Urinary bladder (tissue), 4 donors: ENCODE results near the gene ACTL7A. TPM values are rescaled to one million over a fixed set of nuclear protein-coding genes. Genes with fewer than 3 reads are reported as not detected.

Experiments used
- DNase-seq: peaks from one replicate; pipeline ENCODE4 v3.0.0-alpha.2; 2015; ENCODE audit errors: extremely low spot score
- H3K27ac ChIP-seq: one replicate; pipeline ENCODE4 v1.5.1; 2013; ENCODE audit warnings: low read depth, mild to moderate bottlenecking, moderate library complexity
- H3K36me3 ChIP-seq: one replicate; pipeline ENCODE4 v1.6.1; 2013; ENCODE audit warnings: mild to moderate bottlenecking, moderate library complexity; ENCODE audit not compliant: insufficient read depth
- H3K4me1 ChIP-seq: one replicate; pipeline ENCODE4 v1.6.1; 2013; ENCODE audit warnings: mild to moderate bottlenecking, moderate library complexity; ENCODE audit not compliant: insufficient read depth
- H3K4me3 ChIP-seq: one replicate; pipeline ENCODE4 v1.5.1; 2013; ENCODE audit warnings: low read depth, low read length
- WGBS: extraction: QIAGEN DNeasy Blood & Tissue Kit; methylation state at CpG from one replicate; pipeline ENCODE4 v1.1.7; 2013; 5-methylcytosine and 5-hydroxymethylcytosine counted together
- polyA plus RNA-seq: library from polyadenylated mRNA; stranded (reverse); fragments of 200-250 nt; gene quantifications from one replicate; pipeline ENCODE4 v1.2.3, GENCODE V29; 2013
- total RNA-seq: library from RNA; depleted of rRNA; stranded (reverse); fragments of >200 nt; gene quantifications from one replicate; pipeline ENCODE4 v1.2.3, GENCODE V29; 2014
- donor health status: healthy with polysubstance abuse.
- donor health status: healthy.

Gene ACTL7A
- total and polyA plus RNA-seq, 2 donors = not detected

DNA sequence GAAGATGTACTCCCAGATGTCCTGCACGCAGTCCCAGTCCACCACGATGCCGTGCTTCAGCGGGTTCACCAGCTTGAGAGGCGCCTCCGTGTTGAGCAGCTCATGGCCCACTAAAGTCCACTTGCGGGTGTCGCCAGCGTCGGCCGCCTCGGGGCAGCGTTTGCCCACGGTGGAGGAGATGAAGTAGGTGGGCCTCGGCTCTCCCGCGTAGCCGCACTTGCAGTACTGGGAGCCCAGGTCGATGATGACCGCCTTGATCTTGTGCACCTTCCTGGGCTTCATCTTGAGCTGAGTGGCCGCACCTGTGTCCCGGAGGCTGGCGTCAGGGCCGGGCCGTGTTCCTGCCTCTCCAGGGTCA, 6.6 kb upstream of the ACTL7A start:
- Histone ChIP-seq H3K4me1 (no peaks in the 10 kb centered on the region), H3K27ac (no peak overlapping the region), H3K4me3 (no peak overlapping the region), H3K36me3 (no peaks in the 10 kb centered on the region)
- no peak for DNase-seq
- 98% methylated on average over 25 of the region's 25 CpGs for WGBS

DNA sequence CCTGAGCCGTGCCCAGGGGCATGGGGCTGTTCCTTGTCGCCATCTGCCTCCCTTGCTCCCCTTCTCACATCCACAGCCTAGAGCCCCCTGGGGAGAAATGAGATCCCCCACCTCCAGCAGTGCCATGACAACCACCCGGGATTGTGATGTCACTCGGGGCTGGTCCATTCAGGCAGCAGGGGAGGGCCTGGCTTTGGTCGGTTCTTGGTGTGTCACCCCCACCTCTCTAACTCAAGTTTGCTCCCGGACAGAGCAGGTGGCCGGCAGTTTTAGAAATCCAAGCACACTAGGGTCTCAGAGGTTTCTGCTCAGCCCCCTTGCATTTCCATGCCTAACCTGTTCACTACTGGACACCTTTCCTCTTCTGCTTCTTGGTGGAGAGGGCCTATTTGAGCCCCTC, 6.2 kb upstream of the ACTL7A start, which contains the start of gene ACTL7B:
TSS of gene ACTL7B (minus strand) at position 99 of the 400 bp plus-strand sequence. CDS start at position 43, 56 bp downstream.
- DNase-seq = no peak
- Histone ChIP-seq H3K27ac (no peak within 1 kb of the TSS), H3K36me3 (no peaks in the 10 kb centered on the region), H3K4me3 (no peak within 1 kb of the TSS), H3K4me1 (no peaks in the 10 kb centered on the region)
- WGBS = 83% methylated on average over 7 of the region's 7 CpGs

DNA sequence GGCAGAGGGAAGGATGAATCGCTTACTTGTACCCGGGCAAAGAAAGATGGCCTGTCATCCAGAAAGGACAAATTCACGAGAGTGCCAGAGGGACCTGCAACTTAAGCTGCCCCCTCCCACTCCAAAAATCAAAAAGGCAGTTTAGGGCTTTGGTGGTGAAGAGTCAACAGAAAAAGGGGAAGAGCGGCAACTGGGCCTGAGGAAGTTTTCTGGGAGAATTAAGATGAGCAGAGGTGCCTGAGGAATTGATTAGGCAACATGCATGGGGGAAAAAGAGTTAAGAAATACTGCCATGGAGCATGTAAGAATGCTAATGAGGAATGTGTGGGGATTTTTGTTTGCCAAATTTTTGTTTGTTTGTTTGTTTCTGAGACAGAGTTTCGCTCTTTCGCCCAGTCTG, 4.5 kb upstream of the ACTL7A start:
- no peak overlapping the region for H3K4me3 ChIP-seq

DNA sequence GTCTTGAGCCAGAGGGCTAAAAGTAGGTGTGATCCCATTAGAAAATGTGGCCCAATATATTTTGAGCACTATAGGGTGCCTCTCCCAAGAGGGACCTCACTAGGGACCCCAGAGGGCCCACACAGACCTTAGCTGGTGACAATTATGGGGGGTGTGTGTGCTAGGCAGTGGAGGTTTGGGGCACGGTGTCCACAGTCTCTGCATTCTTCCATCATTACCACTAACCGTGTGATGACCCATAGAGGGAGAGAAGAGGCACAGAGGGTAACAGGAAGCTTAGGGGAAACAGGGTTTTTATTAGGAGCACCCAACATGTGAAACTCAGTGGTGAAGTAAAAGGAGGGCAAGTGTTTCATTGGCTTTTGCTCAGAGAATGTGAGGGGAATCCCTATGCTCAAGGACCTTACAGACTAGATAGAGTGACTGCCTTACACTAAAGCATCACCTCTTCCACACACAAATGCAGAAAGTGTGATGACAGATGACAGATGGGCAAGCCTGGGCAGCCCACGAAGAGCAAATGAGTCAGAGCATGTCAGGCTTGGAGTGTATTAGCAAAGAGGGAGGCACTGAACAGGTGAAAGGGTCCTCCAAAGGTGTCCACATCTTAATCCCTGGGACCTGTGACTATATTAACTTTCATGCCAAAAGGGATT, 2.5 kb upstream of the ACTL7A start:
- Histone ChIP-seq H3K4me1 (no peaks in the 10 kb centered on the region), H3K27ac (no peak overlapping the region), H3K4me3 (no peak overlapping the region), H3K36me3 (no peaks in the 10 kb centered on the region)
- no peak for DNase-seq
- WGBS = 74% methylated on average over 3 of the region's 3 CpGs

More for the DNA sequence above, 4.5 kb upstream of the ACTL7A start:
- Histone ChIP-seq H3K4me1 (no peaks in the 10 kb centered on the region), H3K36me3 (no peaks in the 10 kb centered on the region), H3K27ac (no peak overlapping the region)
- WGBS = 91% methylated on average over 6 of the region's 6 CpGs
- DNase-seq = no peak

DNA sequence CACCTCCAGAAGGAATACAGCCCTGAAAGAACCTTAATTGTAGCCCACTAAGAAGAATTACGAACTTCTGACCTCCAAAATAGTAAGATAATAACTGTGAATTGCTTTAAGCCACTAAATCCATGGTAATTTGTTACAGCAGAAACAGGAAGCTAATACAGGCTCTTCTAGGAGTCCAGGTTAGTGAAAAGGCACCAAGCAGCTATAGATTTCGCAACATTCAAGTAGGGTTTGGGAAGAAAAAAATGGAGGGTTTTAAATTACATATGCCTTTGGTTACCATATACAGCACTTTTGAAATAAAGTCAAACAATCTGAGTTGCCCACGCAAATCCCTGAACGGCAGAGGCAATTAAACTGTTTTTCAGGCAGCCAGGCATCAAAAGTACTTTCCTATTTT, 1.7 kb upstream of the ACTL7A start:
- Histone ChIP-seq H3K27ac (no peak overlapping the region), H3K36me3 (no peaks in the 10 kb centered on the region), H3K4me1 (no peaks in the 10 kb centered on the region), H3K4me3 (no peak overlapping the region)
- 86% methylated on average over 4 of the region's 4 CpGs for WGBS
- no peak for DNase-seq

DNA sequence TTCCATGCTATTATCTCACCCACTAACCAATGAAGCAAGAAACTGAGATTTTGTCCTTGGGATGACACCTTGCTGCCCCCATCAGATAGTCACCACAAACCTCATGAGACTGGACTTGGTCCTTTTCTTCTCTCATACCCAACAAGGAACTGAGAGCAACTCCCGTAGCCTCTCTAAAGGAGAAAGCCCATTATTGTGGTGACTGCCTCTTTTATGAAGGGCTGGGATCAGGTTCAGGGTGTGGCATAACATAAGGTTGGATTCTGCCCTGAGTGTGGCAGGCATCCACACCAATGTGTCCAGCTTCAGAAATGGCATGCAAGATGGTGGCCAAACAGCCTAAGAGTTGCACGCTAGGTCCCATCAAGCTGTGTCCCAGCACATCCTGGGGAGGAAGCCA, 1.3 kb upstream of the ACTL7A start:
- H3K36me3 ChIP-seq = no peaks in the 10 kb centered on the region
- H3K4me3 ChIP-seq = no peak overlapping the region
- no peaks in the 10 kb centered on the region for H3K4me1 ChIP-seq
- 95% methylated on average over 2 of the region's 2 CpGs for WGBS
- no peak for DNase-seq
- no peak overlapping the region for H3K27ac ChIP-seq

DNA sequence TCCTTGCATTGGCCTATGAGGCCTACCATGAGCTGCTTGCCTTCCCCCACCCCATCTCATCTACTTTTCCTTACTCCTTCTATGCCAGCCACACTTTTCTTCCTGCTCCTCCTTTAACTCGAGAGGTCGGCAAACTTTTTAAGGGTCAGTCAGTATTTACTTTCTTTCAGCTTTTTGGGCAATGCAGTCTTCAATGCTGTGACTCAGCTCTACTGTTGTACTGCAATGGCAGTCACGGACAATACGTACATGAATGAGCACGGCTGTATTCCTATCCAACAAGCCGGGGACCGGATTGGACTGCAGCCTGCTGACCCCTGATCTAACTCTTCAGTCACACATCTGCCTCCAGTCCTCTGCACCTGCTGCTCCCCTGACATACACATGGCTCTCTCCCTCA, 602 bp upstream of the ACTL7A start:
- Histone ChIP-seq H3K4me1 (no peaks in the 10 kb centered on the region), H3K27ac (no peak overlapping the region), H3K4me3 (no peak overlapping the region), H3K36me3 (no peaks in the 10 kb centered on the region)
- 75% methylated on average over 7 of the region's 7 CpGs for WGBS
- no peak for DNase-seq

DNA sequence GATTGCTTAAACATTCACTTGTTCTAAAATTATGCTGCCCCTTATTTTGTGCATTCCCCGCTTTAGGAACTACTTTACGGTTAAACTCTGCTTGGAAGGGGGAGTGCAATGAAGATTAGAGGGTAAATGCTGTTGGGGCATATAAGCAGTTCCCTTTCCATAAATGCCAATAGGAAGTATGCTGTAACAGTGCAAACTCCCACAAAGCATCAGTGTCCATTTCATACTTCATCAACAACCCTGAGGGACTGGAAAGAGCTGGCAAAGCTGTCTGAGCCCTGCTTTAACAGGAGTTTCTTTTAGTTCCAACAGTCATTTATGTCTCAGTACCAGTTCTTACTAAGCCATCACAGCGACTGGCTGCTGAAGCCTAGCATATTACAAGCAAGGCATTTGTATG, 1.8 kb downstream of the ACTL7A start:
- 85% methylated on average over 3 of the region's 3 CpGs for WGBS
- H3K4me1 ChIP-seq = no peaks in the 10 kb centered on the region
- H3K4me3 ChIP-seq = no peak overlapping the region
- no peak overlapping the region for H3K27ac ChIP-seq
- no peaks in the 10 kb centered on the region for H3K36me3 ChIP-seq
- no peak for DNase-seq

DNA sequence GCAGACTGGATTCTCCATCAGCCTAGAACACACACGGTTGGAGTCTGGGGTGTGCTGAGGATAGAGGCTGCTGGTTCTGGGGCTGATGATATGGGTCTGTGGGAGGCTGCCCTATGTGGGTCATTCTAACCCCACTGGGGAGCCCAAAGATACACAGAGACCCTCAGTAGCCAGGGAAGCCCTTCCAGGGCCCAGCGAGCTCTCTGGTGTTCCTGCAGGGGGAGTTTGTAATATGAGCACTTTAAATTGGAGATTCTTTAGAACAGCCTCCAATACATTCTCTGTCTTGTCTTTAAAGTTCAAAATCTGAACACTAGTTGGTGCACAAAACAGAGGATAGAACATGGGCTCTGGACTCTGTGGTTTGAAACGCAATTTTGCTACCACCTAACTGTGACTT, 2.4 kb downstream of the ACTL7A start:
- DNase-seq = no peak
- Histone ChIP-seq H3K36me3 (no peaks in the 10 kb centered on the region), H3K4me3 (no peak overlapping the region), H3K4me1 (no peaks in the 10 kb centered on the region), H3K27ac (no peak overlapping the region)
- 73% methylated on average over 3 of the region's 3 CpGs for WGBS

DNA sequence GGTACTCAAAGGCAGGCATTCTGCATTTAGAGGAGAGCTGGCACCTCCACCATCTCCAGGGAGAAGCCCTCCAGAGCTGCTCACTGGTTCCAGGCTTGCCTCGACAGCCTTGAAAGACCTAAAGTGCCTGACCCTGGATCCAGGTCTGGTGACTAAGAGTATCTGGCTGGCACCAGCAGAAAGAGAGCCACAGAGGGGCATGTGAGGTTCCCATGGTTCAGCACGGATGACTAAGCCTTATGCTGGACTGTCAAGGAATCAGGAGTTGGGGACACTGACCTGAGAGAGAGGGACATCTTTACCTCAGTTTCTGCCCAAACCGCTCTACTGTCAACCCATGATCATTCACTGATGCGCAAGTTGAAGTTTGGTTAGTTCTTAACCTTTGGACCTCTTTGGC, 3.0 kb downstream of the ACTL7A start:
- 94% methylated on average over 4 of the region's 4 CpGs for WGBS

DNA sequence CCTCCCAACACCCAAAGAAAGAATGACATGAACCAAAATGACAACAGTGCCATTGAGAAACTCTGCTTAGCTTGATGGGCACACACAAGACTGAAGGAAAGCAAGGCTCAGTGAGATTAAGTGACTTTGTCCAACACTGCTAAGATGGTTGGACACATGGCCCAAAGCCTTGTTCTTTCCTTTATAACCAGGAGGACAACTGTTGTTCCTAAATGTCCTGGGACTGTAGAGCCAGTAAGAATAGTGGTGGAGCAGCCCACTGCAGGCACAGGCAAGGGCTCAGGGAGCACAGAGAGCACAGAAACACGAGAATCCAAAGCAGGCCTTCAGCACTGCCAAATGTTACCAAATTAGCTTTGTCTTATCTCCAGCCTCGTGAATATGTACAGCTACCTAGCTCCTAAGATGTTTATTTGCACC, 3.9 kb downstream of the ACTL7A start:
- no peak for DNase-seq
- no peak overlapping the region for H3K4me3 ChIP-seq
- no peaks in the 10 kb centered on the region for H3K36me3 ChIP-seq
- no peaks in the 10 kb centered on the region for H3K4me1 ChIP-seq
- no peak overlapping the region for H3K27ac ChIP-seq
- 73% methylated on average over 2 of the region's 2 CpGs for WGBS

More for the DNA sequence above, 3.0 kb downstream of the ACTL7A start:
- H3K36me3 ChIP-seq = no peaks in the 10 kb centered on the region
- H3K4me3 ChIP-seq = no peak overlapping the region
- DNase-seq = no peak
- H3K4me1 ChIP-seq = no peaks in the 10 kb centered on the region
- no peak overlapping the region for H3K27ac ChIP-seq

DNA sequence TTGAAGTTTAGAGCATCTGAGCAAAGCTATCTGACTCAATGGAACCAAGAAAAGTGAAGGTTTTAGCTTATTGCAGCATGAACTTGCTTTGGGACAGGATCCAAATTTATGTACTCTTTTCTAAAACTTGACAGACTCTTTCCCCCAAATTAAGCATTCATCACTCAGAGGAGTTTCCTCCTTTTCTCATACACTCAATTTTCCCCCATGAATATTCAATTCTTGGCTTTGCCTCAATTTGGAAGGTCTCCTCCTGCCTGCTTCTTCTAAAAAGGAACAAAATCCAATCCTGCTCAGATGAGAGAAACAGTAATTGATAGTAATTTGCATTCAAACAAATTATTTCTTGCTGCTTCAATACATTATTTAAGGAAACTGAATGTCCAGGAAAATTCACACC, 5.0 kb downstream of the ACTL7A start:
- H3K27ac ChIP-seq = no peak overlapping the region
- no peak for DNase-seq
- H3K4me1 ChIP-seq = no peaks in the 10 kb centered on the region
- no peak overlapping the region for H3K4me3 ChIP-seq
- no peaks in the 10 kb centered on the region for H3K36me3 ChIP-seq

DNA sequence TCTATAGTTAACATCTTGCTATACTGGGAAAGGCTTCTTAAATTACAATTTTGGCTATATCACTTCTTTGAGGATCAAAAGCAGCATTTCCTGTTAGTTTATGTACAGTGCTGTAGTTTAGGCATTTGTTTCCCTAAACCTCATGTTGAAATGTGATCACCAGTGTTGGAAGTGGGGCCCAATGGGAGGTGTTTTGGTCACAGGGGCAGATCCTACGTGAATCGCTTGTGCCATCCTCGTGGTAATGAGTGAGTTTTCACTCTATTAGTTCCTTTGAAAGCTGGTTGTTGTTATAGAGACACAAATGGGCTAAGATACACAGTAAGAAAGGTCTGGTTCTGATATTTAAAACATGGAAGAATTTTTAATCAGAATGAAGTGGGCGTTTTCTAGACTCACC, 5.8 kb downstream of the ACTL7A start:
- no peak for DNase-seq
- Histone ChIP-seq H3K4me3 (no peak overlapping the region), H3K27ac (no peak overlapping the region), H3K4me1 (no peaks in the 10 kb centered on the region), H3K36me3 (no peaks in the 10 kb centered on the region)
- WGBS = 88% methylated on average over 4 of the region's 4 CpGs

DNA sequence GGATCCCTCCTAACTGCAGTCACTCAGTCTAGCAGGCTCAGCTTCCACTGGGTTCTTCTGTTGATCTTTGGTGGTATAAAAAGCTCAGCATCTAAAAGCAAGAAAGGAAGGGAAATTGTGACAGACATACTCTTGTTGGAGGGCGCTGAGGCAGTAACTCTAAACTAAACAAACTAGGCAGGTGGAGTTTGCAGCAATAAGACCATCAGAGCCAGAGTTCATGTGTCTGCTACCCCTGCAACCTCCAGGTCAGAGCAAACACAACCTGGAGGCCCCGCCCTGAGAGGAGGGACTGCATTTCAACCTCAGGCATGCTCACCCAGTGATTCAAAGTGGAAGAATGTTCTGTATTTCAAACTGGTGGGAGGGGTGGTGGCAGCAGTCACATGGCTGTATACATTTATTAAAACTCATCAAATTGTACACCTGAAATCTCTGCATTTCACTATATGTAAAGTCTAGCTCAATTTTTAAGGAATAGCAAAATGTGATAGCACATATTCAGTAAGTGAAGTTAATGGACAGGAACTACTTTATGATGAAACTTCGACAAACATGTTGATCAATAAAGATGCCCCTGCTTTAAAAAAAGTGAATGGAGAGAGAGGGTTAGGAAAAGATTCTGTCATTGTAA, 7.1 kb downstream of the ACTL7A start:
- Histone ChIP-seq H3K4me1 (no peaks in the 10 kb centered on the region), H3K36me3 (peaks cover 2% of the 10 kb centered on the region), H3K27ac (no peak overlapping the region), H3K4me3 (no peak overlapping the region)
- 85% methylated on average over 3 of the region's 3 CpGs for WGBS
- DNase-seq = no peak
